Stomach (tissue), 9 donors: Measurements from ENCODE around the gene CTNNA3. TPM values are rescaled to one million over a fixed set of nuclear protein-coding genes. Genes with fewer than 3 reads are reported as not detected.

Experiments used
- DNase-seq, 2 donors: peaks; one replicate each; pipeline versions ENCODE4 v3.0.0 to v3.0.0-alpha.2; 2013 to 2019
- H3K27ac ChIP-seq, 5 donors: fragments of 200-600 bp in 4 of 5; sonication (generic) in 4 of 5; one replicate each; pipeline ENCODE4 v1.5.1; 2013 to 2019; ENCODE audit warnings: mild to moderate bottlenecking in 1 of 5, moderate library complexity in 1 of 5
- H3K27me3 ChIP-seq, 3 donors: fragments of 200-600 bp; sonication (generic); one replicate each; pipeline ENCODE4 v1.5.1; 2017 to 2019; ENCODE audit warnings: mixed run types in 1 of 3
- H3K36me3 ChIP-seq, 4 donors: fragments of 200-600 bp; sonication (generic); 1 replicate in 3 of 4; 2 replicates in 1 of 4; pipeline ENCODE4 v1.5.1; 2016 to 2019
- H3K4me1 ChIP-seq, 4 donors: fragments of 200-600 bp; sonication (generic); one replicate each; pipeline ENCODE4 v1.5.1; 2016 to 2019
- H3K4me3 ChIP-seq, 4 donors: fragments of 200-600 bp; sonication (generic) in 3 of 4; one replicate each; pipeline ENCODE4 v1.5.1; 2016 to 2019; ENCODE audit warnings: mild to moderate bottlenecking in 1 of 4
- H3K9me3 ChIP-seq, 4 donors: fragments of 200-600 bp; sonication (generic); one replicate each; pipeline ENCODE4 v1.5.1; 2016 to 2019
- CTCF ChIP-seq, 7 experiments: fragments of 450-650 bp in 4 of 7; fragments of 200-600 bp in 3 of 7; sonication (generic) in 3 of 7; IDR thresholded peaks; one replicate each; pipeline ENCODE4 v1.5.1; 2016 to 2019; ENCODE audit warnings: antibody characterized with exemption in 7 of 7, control low read depth in 2 of 7, mild to moderate bottlenecking in 1 of 7
- EP300 ChIP-seq: sonication (generic); formaldehyde crosslinking; IDR thresholded peaks from one replicate; pipeline ENCODE4 v1.6.1; 2017; ENCODE audit warnings: antibody characterized with exemption
- POLR2A ChIP-seq, 4 donors: fragments of 450-650 bp; IDR thresholded peaks; one replicate each; pipeline ENCODE4 v1.6.1; 2016; ENCODE audit warnings: antibody characterized with exemption in 4 of 4, control low read depth in 2 of 4, mild to moderate bottlenecking in 1 of 4, moderate library complexity in 1 of 4
- POLR2AphosphoS5 ChIP-seq, 3 donors: sonication (generic); formaldehyde crosslinking; IDR thresholded peaks; one replicate each; pipeline ENCODE4 v1.6.1; 2016; ENCODE audit warnings: antibody characterized with exemption in 3 of 3
- WGBS, 5 donors: extraction: QIAGEN DNeasy Blood & Tissue Kit in 3 of 5; methylation state at CpG; one replicate each; pipeline versions ENCODE4 v1.1.5 to v1.1.7; 2013 to 2018; 5-methylcytosine and 5-hydroxymethylcytosine counted together
- intact Hi-C: fragments of 100-400 bp; cut with DNase I; formaldehyde crosslinking; loops from one replicate; pipeline ENCODE4 v1.15.1; 2023; ENCODE audit warnings: low total_unique reads
- polyA plus RNA-seq, 3 donors: library from polyadenylated mRNA; stranded (reverse); fragments of 200-250 nt; gene quantifications; one replicate each; pipeline ENCODE4 v1.2.3, GENCODE V29; 2013
- small RNA-seq, 4 donors: library from RNA; depleted of rRNA; stranded (forward); fragments of <200 nt; gene quantifications; one replicate each; pipeline ENCODE3, GENCODE V24; 2016
- total RNA-seq, 5 donors: library from RNA; depleted of rRNA; stranded (reverse); fragments of >200 nt; gene quantifications; one replicate each; pipeline versions ENCODE4 v1.1.0 to v1.2.3, GENCODE V29; 2014 to 2016
- donor health status: healthy with polysubstance abuse.
- donor health status: Bipolar disorder and iron deficiency.
- donor health status: healthy.

Gene CTNNA3
- total and polyA plus RNA-seq, 8 donors = 0.14 to 46.1 (median 12.9) TPM; not detected in 2

GRCh38 chr10:65891073-65891981 is 1804.7 kb downstream of the CTNNA3 start:
- no peak for TF ChIP-seq POLR2A (IDR thresholded peaks at IDR 0.05)
- no peak for TF ChIP-seq EP300
- no peak for TF ChIP-seq CTCF (IDR thresholded peaks at IDR 0.05)
- no peak for TF ChIP-seq POLR2AphosphoS5 (IDR thresholded peaks at IDR 0.05)
- peak in 1 of 2 donors; percentile 11 for DNase-seq
- Histone ChIP-seq H3K9me3 (no peaks in the 10 kb centered on the region), H3K4me1 (no peaks in the 10 kb centered on the region), H3K27ac (no peak overlapping the region), H3K36me3 (no peaks in the 10 kb centered on the region), H3K27me3 (no peaks in the 10 kb centered on the region), H3K4me3 (no peak overlapping the region)
- WGBS, 5 donors = 6 to 18% (median 13%) methylated on average over 3 of the region's 3 CpGs
- intact Hi-C loops = no loop called here

- H3K9me3 ChIP-seq = no peaks in the 10 kb centered on the region
- no peak overlapping the region for H3K4me3 ChIP-seq
- DNase-seq = no peak
- no peaks in the 10 kb centered on the region for H3K4me1 ChIP-seq
- intact Hi-C loops = no loop called here
- H3K36me3 ChIP-seq = no peaks in the 10 kb centered on the region
- TF ChIP-seq CTCF (IDR thresholded peaks at IDR 0.05) (no peak), EP300 (no peak), POLR2A (IDR thresholded peaks at IDR 0.05) (no peak), POLR2AphosphoS5 (IDR thresholded peaks at IDR 0.05) (no peak)
- no peaks in the 10 kb centered on the region for H3K27me3 ChIP-seq
- no peak overlapping the region for H3K27ac ChIP-seq
Measured at GRCh38 chr10:65864529-65864928, 1831.5 kb downstream of the CTNNA3 start.

GRCh38 chr10:65864036-65864435 is 1832.0 kb downstream of the CTNNA3 start:
- no peak for DNase-seq
- TF ChIP-seq POLR2AphosphoS5 (IDR thresholded peaks at IDR 0.05) (no peak), EP300 (no peak), CTCF (IDR thresholded peaks at IDR 0.05) (no peak), POLR2A (IDR thresholded peaks at IDR 0.05) (no peak)
- intact Hi-C loops = no loop called here

More at GRCh38 chr10:65864036-65864435, 1832.0 kb downstream of the CTNNA3 start:
- no peaks in the 10 kb centered on the region for H3K27me3 ChIP-seq
- no peaks in the 10 kb centered on the region for H3K36me3 ChIP-seq
- no peaks in the 10 kb centered on the region for H3K4me1 ChIP-seq
- no peak overlapping the region for H3K4me3 ChIP-seq
- H3K27ac ChIP-seq = no peak overlapping the region
- H3K9me3 ChIP-seq = no peaks in the 10 kb centered on the region

Small RNA genes within 50 kb of the gene (small RNA-seq; reads per million reads assigned to genes)
- 0 reads per million in 4 donors for gene AL607023.1
- 0 to 0.31 (median 0.10) reads per million in 4 donors for gene MIR7151

Other genes starting within 250 kb of the CTNNA3 start
- gene DNAJC12, start 142.0 kb upstream of the CTNNA3 start, total RNA-seq = 10 to 100 TPM in 1 of 5 donors, 1 to 10 TPM in 1, under 1 TPM in 1, not detected in 2; 0.43 to 12.5 (median 9.5) TPM
- 1 to 10 TPM; 1.3 to 4.9 (median 3.7) TPM for gene DNAJC12, start 142.0 kb upstream of the CTNNA3 start, polyA plus RNA-seq
- gene SIRT1, start 188.5 kb upstream of the CTNNA3 start, total RNA-seq = 10 to 100 TPM; 16.7 to 41.4 (median 29.5) TPM
- 10 to 100 TPM in 1 of 3 donors, 1 to 10 TPM in 2; 7.7 to 12.4 (median 8.3) TPM for gene SIRT1, start 188.5 kb upstream of the CTNNA3 start, polyA plus RNA-seq